ENCODE data around the gene GREB1. TPM values are rescaled to one million over a fixed set of nuclear protein-coding genes. Genes with fewer than 3 reads are reported as not detected.

GREB1 gene
- total and polyA plus RNA-seq, 4 donors: 12.8 to 36.6 (median 19.3) TPM

DNA sequence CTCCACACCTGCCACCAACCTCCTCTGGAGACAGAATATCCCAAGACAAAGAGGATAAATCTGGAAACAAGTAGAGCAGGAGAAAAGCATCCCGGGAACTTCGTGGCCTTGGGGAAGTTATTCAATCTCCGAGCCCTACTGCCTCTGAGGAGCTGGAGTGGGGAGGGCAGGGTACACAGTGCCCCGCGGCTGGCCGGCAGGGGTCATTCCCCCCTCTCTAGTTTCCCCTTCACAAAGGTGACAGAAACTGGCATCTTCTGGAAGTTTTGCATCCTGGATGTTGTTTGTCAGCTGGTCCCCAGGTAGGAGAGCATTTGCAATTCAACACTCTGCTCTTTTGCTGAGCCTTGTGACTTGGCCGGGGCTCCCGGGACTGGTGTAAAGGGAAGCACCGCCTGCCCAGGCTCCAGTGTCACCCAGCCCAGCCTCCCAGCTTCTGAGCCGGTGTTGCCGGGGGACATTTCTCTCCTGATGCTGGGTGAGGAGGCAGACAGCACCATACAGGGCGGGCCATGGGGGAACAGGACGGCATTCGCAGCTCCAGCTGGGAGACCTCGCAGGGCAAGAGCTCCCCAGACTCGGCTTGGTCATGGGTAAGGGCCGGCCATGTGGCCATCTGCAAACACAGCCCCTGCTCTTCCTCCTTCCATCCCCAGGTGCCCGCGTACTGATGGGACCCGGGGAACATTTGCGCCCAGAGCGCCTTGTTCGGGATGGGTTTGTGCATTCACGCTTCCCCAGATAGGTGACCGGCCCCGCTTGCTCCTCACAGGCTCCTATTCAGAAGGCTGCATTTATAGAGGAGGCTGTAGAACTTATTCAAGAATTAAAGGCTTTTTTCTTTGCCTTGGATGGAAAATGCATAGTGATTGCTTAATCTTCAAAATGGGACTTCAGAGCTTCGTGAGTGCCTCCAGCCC is 143.6 kb downstream of the GREB1 start:
- Histone ChIP-seq H3K27ac (ENCODE audit: low read depth, low read length) (no peak overlapping the region), H3K4me3 (ENCODE audit: low read depth, low read length) (no peak overlapping the region), H3K36me3 (ENCODE audit: control insufficient read depth, insufficient read depth, low read length) (no peaks in the 10 kb centered on the region), H3K9me3 (ENCODE audit: control insufficient read depth, insufficient read depth, low read length) (no peaks in the 10 kb centered on the region), H3K27me3 (ENCODE audit: control insufficient read depth, insufficient read depth, low read length) (peaks cover 7% of the 10 kb centered on the region), H3K4me1 (ENCODE audit: control insufficient read depth, insufficient read depth, low read length) (peaks cover 41% of the 10 kb centered on the region)
- DNase-seq (ENCODE audit: low read depth in 4 of 6, low spot score in 6 of 6): no peak
- WGBS (ENCODE audit: insufficient coverage): 45% methylated on average over 24 of the region's 27 CpGs

GRCh38 chr2:11678306-11678960 is 144.6 kb downstream of the GREB1 start:
- no peaks in the 10 kb centered on the region for H3K9me3 ChIP-seq (ENCODE audit: control insufficient read depth, insufficient read depth, low read length)
- no peak for DNase-seq (ENCODE audit: low read depth in 4 of 6, low spot score in 6 of 6)
- WGBS (ENCODE audit: insufficient coverage): 72% methylated on average over 12 of the region's 14 CpGs
- no peak overlapping the region for H3K4me3 ChIP-seq (ENCODE audit: low read depth, low read length)
- H3K36me3 ChIP-seq (ENCODE audit: control insufficient read depth, insufficient read depth, low read length): no peaks in the 10 kb centered on the region
- no peak overlapping the region for H3K27ac ChIP-seq (ENCODE audit: low read depth, low read length)
- peaks cover 41% of the 10 kb centered on the region for H3K4me1 ChIP-seq (ENCODE audit: control insufficient read depth, insufficient read depth, low read length)
- H3K27me3 ChIP-seq (ENCODE audit: control insufficient read depth, insufficient read depth, low read length): peaks cover 7% of the 10 kb centered on the region

DNA sequence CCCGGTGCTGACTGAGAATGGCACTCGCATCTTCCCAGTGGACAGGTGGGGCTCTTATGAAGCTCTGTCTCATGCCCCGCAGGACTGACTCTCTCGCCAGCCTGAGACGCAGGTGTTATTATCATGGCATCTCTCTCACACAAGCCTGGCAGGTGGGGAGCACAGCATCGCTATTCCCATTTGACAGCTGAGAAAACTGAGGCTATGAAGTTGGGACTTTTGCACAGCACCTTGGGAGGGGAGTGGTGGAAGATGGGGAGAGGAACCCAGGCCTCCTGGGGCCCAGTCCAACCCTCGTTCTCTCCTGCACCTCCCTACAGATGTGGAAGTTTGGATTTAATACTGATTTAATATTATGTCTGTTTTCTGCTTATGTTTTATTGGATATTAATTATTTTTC is 145.2 kb downstream of the GREB1 start:
- no peak overlapping the region for H3K4me3 ChIP-seq (ENCODE audit: low read depth, low read length)
- peaks cover 44% of the 10 kb centered on the region for H3K4me1 ChIP-seq (ENCODE audit: control insufficient read depth, insufficient read depth, low read length)
- no peak for DNase-seq (ENCODE audit: low read depth in 4 of 6, low spot score in 6 of 6)
- no peaks in the 10 kb centered on the region for H3K9me3 ChIP-seq (ENCODE audit: control insufficient read depth, insufficient read depth, low read length)
- 88% methylated on average over 4 of the region's 7 CpGs for WGBS (ENCODE audit: insufficient coverage)
- H3K27me3 ChIP-seq (ENCODE audit: control insufficient read depth, insufficient read depth, low read length): peaks cover 7% of the 10 kb centered on the region
- H3K27ac ChIP-seq (ENCODE audit: low read depth, low read length): no peak overlapping the region
- no peaks in the 10 kb centered on the region for H3K36me3 ChIP-seq (ENCODE audit: control insufficient read depth, insufficient read depth, low read length)

DNA sequence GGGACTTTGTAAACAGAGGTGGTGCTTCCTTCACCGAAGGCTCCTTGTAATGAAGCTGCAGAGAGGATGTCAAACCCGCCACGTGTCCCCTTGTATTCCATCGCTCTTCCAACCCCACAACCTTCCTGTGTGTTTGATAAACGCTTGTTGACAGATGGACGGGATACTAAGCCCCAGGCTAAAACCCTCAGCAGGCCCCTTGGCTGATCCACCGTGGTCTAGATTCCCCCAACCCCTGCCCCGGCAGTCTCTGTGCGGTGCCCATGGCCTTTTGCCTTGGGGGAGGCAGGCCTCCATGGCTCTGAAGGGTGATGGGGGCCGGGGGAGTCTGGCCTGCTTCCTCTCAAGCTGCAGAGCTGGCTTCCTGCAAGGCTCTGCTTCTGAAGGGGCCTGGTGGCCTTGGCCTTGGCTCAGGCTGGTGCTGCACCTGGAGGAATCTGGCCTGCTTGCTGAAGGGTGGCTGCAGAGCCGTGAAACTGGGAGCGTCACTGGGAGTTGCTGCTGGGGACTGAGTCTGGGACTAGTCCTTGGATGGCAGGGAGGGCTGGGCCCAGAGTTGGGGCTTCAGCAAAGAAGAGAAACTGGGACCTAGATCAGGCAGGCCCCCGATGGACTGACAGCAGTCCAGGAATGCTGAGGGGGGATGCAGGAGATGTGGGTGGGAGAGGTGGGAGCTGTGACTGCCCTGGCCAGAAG is 145.8 kb downstream of the GREB1 start:
- Histone ChIP-seq H3K9me3 (ENCODE audit: control insufficient read depth, insufficient read depth, low read length) (no peaks in the 10 kb centered on the region), H3K27ac (ENCODE audit: low read depth, low read length) (no peak overlapping the region), H3K36me3 (ENCODE audit: control insufficient read depth, insufficient read depth, low read length) (no peaks in the 10 kb centered on the region), H3K4me3 (ENCODE audit: low read depth, low read length) (no peak overlapping the region), H3K4me1 (ENCODE audit: control insufficient read depth, insufficient read depth, low read length) (peaks cover 44% of the 10 kb centered on the region), H3K27me3 (ENCODE audit: control insufficient read depth, insufficient read depth, low read length) (peaks cover 6% of the 10 kb centered on the region)
- DNase-seq (ENCODE audit: low read depth in 4 of 6, low spot score in 6 of 6): no peak
- WGBS (ENCODE audit: insufficient coverage): 66% methylated on average over 12 of the region's 13 CpGs

GRCh38 chr2:11680182-11680900 is 146.5 kb downstream of the GREB1 start:
- 68% methylated on average over 14 of the region's 16 CpGs for WGBS (ENCODE audit: insufficient coverage)
- Histone ChIP-seq H3K4me3 (ENCODE audit: low read depth, low read length) (no peak overlapping the region), H3K27ac (ENCODE audit: low read depth, low read length) (no peak overlapping the region)

DNA sequence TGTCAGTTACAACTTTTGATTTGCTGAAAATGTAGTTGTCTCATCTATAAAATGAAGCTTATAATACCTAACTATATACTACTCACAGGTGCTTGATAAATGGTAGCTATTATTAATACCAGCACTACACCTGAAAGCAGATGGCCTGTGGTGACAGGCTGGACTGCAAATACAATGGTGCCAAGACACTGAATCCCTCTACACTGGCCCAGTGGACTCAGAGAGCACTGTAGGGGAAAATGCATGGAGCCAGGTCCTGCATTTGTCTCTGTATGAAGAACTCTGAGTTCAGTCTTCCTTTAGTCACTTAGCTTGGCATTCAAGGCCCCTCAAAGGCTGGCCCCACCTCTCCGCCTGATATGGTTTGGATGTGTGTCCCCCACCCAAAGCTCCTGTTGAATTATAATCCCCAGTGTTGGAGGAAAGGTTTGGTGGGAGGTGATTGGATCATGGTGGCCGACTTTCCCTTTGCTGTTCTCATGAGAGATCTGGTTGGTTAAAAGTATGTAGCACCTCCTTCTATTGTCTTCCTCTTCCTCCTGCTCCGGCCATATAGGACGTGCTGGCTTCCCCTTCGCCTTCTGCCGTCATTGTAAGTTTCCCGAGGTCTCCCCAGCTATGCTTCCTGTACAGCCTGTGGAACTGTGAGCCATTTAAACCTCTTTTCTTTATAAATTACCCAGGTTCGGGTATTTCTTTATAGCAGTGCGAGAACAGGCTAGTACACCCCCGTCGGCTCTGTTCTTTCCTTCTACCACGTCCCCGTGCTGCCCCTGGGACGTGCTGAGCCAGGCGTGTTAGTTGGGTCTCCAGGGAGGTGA is 147.3 kb downstream of the GREB1 start:
- Histone ChIP-seq H3K27ac (ENCODE audit: low read depth, low read length) (no peak overlapping the region), H3K36me3 (ENCODE audit: control insufficient read depth, insufficient read depth, low read length) (no peaks in the 10 kb centered on the region), H3K4me1 (ENCODE audit: control insufficient read depth, insufficient read depth, low read length) (peaks cover 43% of the 10 kb centered on the region), H3K27me3 (ENCODE audit: control insufficient read depth, insufficient read depth, low read length) (peaks cover 11% of the 10 kb centered on the region), H3K4me3 (ENCODE audit: low read depth, low read length) (no peak overlapping the region), H3K9me3 (ENCODE audit: control insufficient read depth, insufficient read depth, low read length) (no peaks in the 10 kb centered on the region)
- WGBS (ENCODE audit: insufficient coverage): 91% methylated on average over 12 of the region's 15 CpGs
- DNase-seq (ENCODE audit: low read depth in 4 of 6, low spot score in 6 of 6): no peak

More at GRCh38 chr2:11680182-11680900, 146.5 kb downstream of the GREB1 start:
- no peak for DNase-seq (ENCODE audit: low read depth in 4 of 6, low spot score in 6 of 6)
- Histone ChIP-seq H3K9me3 (ENCODE audit: control insufficient read depth, insufficient read depth, low read length) (no peaks in the 10 kb centered on the region), H3K4me1 (ENCODE audit: control insufficient read depth, insufficient read depth, low read length) (peaks cover 44% of the 10 kb centered on the region), H3K27me3 (ENCODE audit: control insufficient read depth, insufficient read depth, low read length) (peaks cover 9% of the 10 kb centered on the region), H3K36me3 (ENCODE audit: control insufficient read depth, insufficient read depth, low read length) (no peaks in the 10 kb centered on the region)

- Histone ChIP-seq H3K27ac (ENCODE audit: low read depth, low read length) (no peak overlapping the region), H3K9me3 (ENCODE audit: control insufficient read depth, insufficient read depth, low read length) (no peaks in the 10 kb centered on the region), H3K4me3 (ENCODE audit: low read depth, low read length) (no peak overlapping the region), H3K4me1 (ENCODE audit: control insufficient read depth, insufficient read depth, low read length) (peaks cover 36% of the 10 kb centered on the region), H3K36me3 (ENCODE audit: control insufficient read depth, insufficient read depth, low read length) (no peaks in the 10 kb centered on the region), H3K27me3 (ENCODE audit: control insufficient read depth, insufficient read depth, low read length) (peaks cover 11% of the 10 kb centered on the region)
- WGBS (ENCODE audit: insufficient coverage): 66% methylated on average over 20 of the region's 31 CpGs
- DNase-seq (ENCODE audit: low read depth in 4 of 6, low spot score in 6 of 6): peak in 1 of 6 donors; percentile 20
These were observed 148.1 kb downstream of the GREB1 start for GRCh38 chr2:11681722-11682589.

GRCh38 chr2:11682590-11682915 is 148.7 kb downstream of the GREB1 start:
- peaks cover 30% of the 10 kb centered on the region for H3K4me1 ChIP-seq (ENCODE audit: control insufficient read depth, insufficient read depth, low read length)
- WGBS (ENCODE audit: insufficient coverage): 90% methylated on average over 8 of the region's 8 CpGs
- peaks cover 11% of the 10 kb centered on the region for H3K27me3 ChIP-seq (ENCODE audit: control insufficient read depth, insufficient read depth, low read length)
- H3K9me3 ChIP-seq (ENCODE audit: control insufficient read depth, insufficient read depth, low read length): no peaks in the 10 kb centered on the region
- no peak overlapping the region for H3K27ac ChIP-seq (ENCODE audit: low read depth, low read length)
- no peaks in the 10 kb centered on the region for H3K36me3 ChIP-seq (ENCODE audit: control insufficient read depth, insufficient read depth, low read length)
- H3K4me3 ChIP-seq (ENCODE audit: low read depth, low read length): no peak overlapping the region
- DNase-seq (ENCODE audit: low read depth in 4 of 6, low spot score in 6 of 6): no peak

Data from spinal cord (tissue), 10 donors.